Measurements from ENCODE around the gene STRA6.

Gene STRA6

DNA sequence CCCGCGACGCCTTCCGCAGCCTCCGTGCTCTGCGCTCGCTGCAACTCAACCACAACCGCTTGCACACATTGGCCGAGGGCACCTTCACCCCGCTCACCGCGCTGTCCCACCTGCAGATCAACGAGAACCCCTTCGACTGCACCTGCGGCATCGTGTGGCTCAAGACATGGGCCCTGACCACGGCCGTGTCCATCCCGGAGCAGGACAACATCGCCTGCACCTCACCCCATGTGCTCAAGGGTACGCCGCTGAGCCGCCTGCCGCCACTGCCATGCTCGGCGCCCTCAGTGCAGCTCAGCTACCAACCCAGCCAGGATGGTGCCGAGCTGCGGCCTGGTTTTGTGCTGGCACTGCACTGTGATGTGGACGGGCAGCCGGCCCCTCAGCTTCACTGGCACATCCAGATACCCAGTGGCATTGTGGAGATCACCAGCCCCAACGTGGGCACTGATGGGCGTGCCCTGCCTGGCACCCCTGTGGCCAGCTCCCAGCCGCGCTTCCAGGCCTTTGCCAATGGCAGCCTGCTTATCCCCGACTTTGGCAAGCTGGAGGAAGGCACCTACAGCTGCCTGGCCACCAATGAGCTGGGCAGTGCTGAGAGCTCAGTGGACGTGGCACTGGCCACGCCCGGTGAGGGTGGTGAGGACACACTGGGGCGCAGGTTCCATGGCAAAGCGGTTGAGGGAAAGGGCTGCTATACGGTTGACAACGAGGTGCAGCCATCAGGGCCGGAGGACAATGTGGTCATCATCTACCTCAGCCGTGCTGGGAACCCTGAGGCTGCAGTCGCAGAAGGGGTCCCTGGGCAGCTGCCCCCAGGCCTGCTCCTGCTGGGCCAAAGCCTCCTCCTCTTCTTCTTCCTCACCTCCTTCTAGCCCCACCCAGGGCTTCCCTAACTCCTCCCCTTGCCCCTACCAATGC is 27.1 kb downstream of the STRA6 start:
- H3K4me1 ChIP-seq, result no peaks in the 10 kb centered on the region; the same call in 1 of the 2 replicates
- H3K4me3 ChIP-seq, result no peak overlapping the region
- TF ChIP-seq Cebpa-rat (IDR thresholded peaks at IDR 0.05), result no peak
- H3K9me3 ChIP-seq, result no peaks in the 10 kb centered on the region
- no peak overlapping the region for H3K9ac ChIP-seq
- no peaks in the 10 kb centered on the region for H3K27me3 ChIP-seq
- no peak overlapping the region for H3K27ac ChIP-seq
- H4K20me1 ChIP-seq, result no peaks in the 10 kb centered on the region
- H3K4me2 ChIP-seq, result no peak overlapping the region
- H3K36me3 ChIP-seq, result no peaks in the 10 kb centered on the region

DNA sequence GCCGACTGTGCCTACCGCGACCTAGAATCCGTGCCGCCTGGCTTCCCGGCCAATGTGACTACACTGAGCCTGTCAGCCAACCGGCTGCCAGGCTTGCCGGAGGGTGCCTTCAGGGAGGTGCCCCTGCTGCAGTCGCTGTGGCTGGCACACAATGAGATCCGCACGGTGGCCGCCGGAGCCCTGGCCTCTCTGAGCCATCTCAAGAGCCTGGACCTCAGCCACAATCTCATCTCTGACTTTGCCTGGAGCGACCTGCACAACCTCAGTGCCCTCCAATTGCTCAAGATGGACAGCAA is 27.7 kb downstream of the STRA6 start:
- H3K27ac ChIP-seq, result no peak overlapping the region
- TF ChIP-seq Cebpa-rat (IDR thresholded peaks at IDR 0.05), result no peak
- H3K36me3 ChIP-seq, result no peaks in the 10 kb centered on the region
- H3K4me1 ChIP-seq, result no peaks in the 10 kb centered on the region
- no peak overlapping the region for H3K4me2 ChIP-seq
- no peaks in the 10 kb centered on the region for H3K9me3 ChIP-seq
- H3K4me3 ChIP-seq, result no peak overlapping the region
- no peak overlapping the region for H3K9ac ChIP-seq
- no peaks in the 10 kb centered on the region for H4K20me1 ChIP-seq
- H3K27me3 ChIP-seq, result no peaks in the 10 kb centered on the region

DNA sequence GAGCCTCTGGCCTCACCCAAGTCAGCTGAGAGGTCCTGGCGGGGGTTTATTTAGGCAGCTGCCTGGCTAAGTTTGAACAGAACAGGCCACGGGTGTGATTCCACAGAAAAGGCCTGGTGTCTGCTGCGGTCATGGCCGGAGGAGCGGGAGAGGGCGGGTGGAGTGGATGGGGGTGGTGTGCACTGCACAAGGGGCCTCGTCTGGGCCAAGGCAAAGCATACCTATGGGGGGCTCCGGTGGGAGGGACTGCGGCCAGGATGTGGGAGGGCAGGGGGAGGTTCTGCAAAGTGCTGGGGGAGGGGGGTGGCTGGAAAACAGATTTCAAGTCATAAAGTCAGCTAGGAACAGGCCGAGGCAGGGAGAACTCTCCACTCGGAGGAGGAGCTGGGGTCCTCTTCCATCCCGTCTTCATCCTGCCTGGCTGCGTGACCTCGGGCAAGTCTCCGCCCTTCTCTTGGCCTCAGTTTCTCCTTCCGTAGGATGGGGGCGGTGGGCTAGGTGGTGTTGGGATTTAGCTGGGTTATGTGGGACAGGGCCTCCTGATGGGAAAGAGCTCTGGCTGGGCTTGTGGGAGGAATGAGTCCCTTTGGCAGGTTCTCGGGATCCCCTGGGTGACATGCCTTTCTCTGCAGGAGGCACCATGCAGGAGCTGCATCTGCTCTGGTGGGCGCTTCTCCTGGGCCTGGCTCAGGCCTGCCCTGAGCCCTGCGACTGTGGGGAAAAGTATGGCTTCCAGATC is 28.2 kb downstream of the STRA6 start:
- no peak for TF ChIP-seq Cebpa-rat (IDR thresholded peaks at IDR 0.05)
- Histone ChIP-seq H3K27ac (no peak overlapping the region), H4K20me1 (no peaks in the 10 kb centered on the region), H3K4me1 (no peaks in the 10 kb centered on the region), H3K27me3 (no peaks in the 10 kb centered on the region), H3K9ac (no peak overlapping the region), H3K4me3 (no peak overlapping the region), H3K9me3 (no peaks in the 10 kb centered on the region), H3K4me2 (no peak overlapping the region), H3K36me3 (no peaks in the 10 kb centered on the region)

DNA sequence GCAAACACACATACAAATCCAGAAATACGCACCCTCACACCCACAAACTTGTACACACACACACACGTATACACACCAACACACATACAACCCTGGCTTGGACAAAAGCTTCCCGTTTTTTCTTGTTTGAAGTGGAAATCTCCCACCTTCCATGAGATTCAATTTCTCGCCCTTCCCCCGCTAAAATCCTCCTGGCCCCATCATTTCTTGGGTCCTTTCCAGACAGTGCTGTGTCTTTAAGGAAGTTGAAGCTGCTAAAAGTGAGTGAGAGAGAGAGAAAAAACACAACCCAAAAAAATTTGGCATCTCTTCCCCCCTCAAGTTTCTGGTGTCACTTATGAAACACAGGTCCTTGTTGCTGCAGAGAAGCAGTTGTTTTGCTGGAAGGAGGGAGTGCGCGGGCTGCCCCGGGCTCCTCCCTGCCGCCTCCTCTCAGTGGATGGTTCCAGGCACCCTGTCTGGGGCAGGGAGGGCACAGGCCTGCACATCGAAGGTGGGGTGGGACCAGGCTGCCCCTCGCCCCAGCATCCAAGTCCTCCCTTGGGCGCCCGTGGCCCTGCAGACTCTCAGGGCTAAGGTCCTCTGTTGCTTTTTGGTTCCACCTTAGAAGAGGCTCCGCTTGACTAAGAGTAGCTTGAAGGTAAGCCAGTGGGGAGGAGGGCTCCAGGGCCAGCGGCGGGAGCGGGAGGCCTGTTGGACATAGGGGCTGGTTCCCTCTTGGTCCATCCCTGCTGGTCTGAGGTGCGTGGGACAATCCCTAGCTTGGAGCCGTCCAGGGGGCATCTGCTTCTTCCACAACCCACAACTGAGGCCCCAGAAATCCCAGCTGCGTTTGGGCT is 29.0 kb downstream of the STRA6 start, which contains the start of gene ISLR:
Gene ISLR (plus strand): TSS at position 331 of the 839 bp plus-strand sequence. CDS start 1,149 bp downstream, outside the sequence.
- Histone ChIP-seq H3K4me1 (no peaks in the 10 kb centered on the region), H3K4me3 (no peak within 1 kb of the TSS), H3K27me3 (no peaks in the 10 kb centered on the region), H3K4me2 (no peak within 1 kb of the TSS), H3K9ac (no peak within 1 kb of the TSS), H3K36me3 (no peaks in the 10 kb centered on the region), H3K9me3 (no peaks in the 10 kb centered on the region), H3K27ac (no peak within 1 kb of the TSS), H4K20me1 (no peaks in the 10 kb centered on the region)
- TF ChIP-seq Cebpa-rat (IDR thresholded peaks at IDR 0.05), result no peak

DNA sequence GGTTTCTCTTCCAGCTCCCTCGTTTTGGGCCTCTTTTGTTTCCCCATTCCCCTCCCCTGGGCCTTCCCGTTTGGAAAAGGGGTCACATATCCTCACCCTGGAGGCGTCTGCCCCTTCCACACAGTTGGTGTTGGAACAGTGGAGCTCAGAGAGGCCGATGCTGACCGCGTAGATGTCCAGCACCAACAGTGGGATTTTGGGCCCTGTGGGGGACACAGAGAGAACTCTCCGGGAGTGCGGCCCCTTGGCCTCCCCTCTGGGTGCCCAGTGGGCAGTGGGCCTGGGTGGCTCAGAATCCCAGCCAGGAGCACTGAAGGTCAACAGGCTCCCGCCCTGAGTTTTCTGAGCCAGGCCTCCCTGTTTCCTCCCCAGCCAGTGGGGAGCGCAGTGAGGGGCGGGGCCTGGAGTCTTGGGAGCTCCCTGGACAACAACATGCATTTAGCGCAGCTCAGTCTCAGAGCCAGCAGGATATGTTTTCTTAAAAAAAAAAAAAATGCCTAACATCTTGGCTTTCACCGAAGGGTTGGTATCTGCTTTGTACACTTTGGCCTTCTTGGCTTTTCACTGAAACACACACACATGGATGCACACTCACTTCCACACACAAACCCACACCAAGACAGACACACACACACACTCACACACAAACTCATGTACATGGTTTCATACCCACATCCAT is 29.7 kb downstream of the STRA6 start:
- Histone ChIP-seq H3K27me3 (no peaks in the 10 kb centered on the region), H3K4me1 (no peaks in the 10 kb centered on the region), H3K36me3 (no peaks in the 10 kb centered on the region), H3K9me3 (no peaks in the 10 kb centered on the region), H4K20me1 (no peaks in the 10 kb centered on the region), H3K9ac (no peak overlapping the region), H3K4me3 (no peak overlapping the region), H3K4me2 (no peak overlapping the region), H3K27ac (no peak overlapping the region)
- no peak for TF ChIP-seq Cebpa-rat (IDR thresholded peaks at IDR 0.05)

DNA sequence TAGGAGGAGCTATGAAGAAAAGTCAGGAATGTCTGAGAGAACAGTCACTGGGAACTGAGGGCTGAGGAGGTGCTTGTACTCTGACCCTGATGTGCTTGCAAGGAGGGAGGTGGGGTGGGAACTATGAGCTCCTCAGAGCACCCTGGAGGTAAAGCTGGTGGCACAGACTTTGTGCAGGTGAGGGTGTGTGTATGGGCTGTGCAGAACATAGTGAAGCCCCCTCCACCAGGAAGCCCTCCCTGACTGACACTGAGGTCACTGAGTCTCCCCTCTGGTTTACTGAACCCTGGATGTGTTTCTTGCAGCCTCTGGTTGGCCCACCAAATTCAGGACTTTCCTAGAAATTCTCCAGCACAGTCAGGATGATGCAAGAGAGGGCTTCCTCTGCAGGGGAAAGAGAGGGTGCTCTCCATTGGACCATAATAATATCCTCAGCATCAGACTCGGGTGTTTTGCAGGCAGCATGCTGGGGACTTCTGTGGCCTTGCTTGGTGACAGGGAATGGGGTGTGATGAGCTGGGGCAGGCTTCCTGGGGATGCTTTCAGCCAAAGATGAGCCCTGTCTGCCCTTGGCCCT is 30.5 kb downstream of the STRA6 start:
- no peaks in the 10 kb centered on the region for H3K27me3 ChIP-seq
- no peak overlapping the region for H3K27ac ChIP-seq
- no peak for TF ChIP-seq Cebpa-rat (IDR thresholded peaks at IDR 0.05)
- H3K36me3 ChIP-seq, result no peaks in the 10 kb centered on the region
- no peaks in the 10 kb centered on the region for H4K20me1 ChIP-seq
- no peaks in the 10 kb centered on the region for H3K9me3 ChIP-seq
- H3K9ac ChIP-seq, result no peak overlapping the region
- no peak overlapping the region for H3K4me3 ChIP-seq
- no peak overlapping the region for H3K4me2 ChIP-seq
- no peaks in the 10 kb centered on the region for H3K4me1 ChIP-seq

DNA sequence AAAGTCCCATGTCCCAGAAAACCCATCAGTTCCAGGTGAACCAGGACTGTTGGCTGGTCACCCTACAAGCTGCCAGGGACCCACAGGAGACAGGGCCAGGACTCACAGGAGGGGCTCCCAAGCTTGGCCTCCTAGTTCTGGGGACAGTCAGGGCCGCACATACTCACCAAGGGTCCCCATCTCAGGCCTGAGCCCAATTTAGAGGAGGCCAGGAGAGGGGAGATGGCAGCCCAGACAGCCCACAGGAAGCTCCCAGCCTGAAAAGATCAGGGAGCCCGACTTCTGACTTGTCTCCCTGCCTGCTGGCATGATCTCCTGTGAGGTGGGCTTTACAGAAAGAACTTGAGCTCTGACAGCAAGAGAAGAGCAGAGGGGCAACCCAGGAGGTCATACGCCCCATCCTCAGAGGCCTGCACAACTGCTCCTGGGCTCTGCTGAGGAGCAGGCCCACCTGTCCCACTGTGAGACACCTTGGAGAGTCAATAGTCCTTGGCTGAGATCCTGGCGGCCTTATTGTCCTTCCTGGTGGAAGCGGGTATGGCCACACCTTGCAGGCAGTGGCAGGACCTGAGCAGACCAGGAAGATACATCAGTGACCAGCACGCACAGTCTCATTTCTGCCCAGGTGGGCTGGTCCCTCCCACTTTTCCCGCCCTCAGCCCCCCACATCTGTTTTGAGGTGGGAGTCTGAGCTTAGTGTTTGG is 31.6 kb downstream of the STRA6 start:
- H3K36me3 ChIP-seq, result no peaks in the 10 kb centered on the region
- no peaks in the 10 kb centered on the region for H3K27me3 ChIP-seq
- no peaks in the 10 kb centered on the region for H3K4me1 ChIP-seq
- H3K27ac ChIP-seq, result no peak overlapping the region
- no peaks in the 10 kb centered on the region for H4K20me1 ChIP-seq
- TF ChIP-seq Cebpa-rat (IDR thresholded peaks at IDR 0.05), result no peak
- H3K9me3 ChIP-seq, result no peaks in the 10 kb centered on the region
- no peak overlapping the region for H3K9ac ChIP-seq
- no peak overlapping the region for H3K4me2 ChIP-seq
- H3K4me3 ChIP-seq, result no peak overlapping the region

DNA sequence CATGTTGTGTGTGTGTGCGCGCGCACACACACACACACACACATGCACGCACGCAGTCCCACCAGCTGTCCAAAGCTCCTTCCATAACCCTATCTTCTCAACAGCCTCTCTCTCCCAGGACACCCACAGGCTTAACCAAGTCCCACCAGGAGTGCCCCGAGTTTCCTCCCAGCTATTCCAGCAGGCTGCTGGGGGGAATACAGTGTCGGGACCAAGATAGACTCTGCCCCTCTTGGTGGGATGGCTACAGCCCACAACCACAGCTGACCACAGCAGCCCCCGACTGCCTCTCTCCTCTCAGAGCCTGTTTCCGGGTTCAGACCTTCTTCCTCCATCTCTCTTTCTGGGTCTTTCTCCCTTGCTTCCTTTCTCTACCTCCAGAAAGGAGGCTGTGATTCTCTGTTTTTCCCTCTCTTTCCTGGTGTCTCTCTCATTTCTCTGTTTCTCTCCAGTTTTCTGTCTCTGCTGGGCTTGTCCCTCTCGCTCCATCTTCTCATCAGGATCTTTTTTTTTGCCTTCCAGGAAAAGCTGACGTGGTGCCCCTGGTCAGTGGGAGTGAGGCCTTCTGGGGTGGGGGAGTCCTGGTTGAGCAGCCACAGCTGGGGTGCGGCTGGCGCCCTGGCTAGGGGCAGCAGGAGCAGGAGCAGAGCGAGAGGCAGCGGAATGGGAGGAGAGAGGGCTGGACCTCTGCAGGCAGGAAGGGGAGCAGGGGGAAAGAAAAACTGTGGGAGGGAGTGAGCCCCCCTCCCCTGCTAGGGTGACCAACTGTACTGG is 32.3 kb downstream of the STRA6 start:
- H3K9me3 ChIP-seq, result no peaks in the 10 kb centered on the region
- H4K20me1 ChIP-seq, result no peaks in the 10 kb centered on the region
- no peak overlapping the region for H3K27ac ChIP-seq
- H3K9ac ChIP-seq, result no peak overlapping the region
- no peaks in the 10 kb centered on the region for H3K4me1 ChIP-seq
- no peak for TF ChIP-seq Cebpa-rat (IDR thresholded peaks at IDR 0.05)
- no peaks in the 10 kb centered on the region for H3K36me3 ChIP-seq
- no peaks in the 10 kb centered on the region for H3K27me3 ChIP-seq
- no peak overlapping the region for H3K4me3 ChIP-seq
- H3K4me2 ChIP-seq, result no peak overlapping the region

Measured in BLaER1 (cell line).